AG09319 (cell line): ENCODE results near the gene CHMP3.

ENCODE experiments used
- DNase-seq: peaks from one replicate; pipeline ENCODE4 v3.0.0-alpha.2; 2010; ENCODE audit warnings: low read depth; ENCODE audit errors: extremely low read depth
- TF ChIP-seq, protein P1 (sequence below): IDR thresholded peaks from 2 replicates; pipeline ENCODE4 v1.5.1; 2011; ENCODE audit warnings: low read depth, mild to moderate bottlenecking, inconsistent platforms, low read length, moderate library complexity

Gene CHMP3

GRCh38 chr2:86492048-86492453 is 71.2 kb downstream of the CHMP3 start:
- TF ChIP-seq, protein P1, sequence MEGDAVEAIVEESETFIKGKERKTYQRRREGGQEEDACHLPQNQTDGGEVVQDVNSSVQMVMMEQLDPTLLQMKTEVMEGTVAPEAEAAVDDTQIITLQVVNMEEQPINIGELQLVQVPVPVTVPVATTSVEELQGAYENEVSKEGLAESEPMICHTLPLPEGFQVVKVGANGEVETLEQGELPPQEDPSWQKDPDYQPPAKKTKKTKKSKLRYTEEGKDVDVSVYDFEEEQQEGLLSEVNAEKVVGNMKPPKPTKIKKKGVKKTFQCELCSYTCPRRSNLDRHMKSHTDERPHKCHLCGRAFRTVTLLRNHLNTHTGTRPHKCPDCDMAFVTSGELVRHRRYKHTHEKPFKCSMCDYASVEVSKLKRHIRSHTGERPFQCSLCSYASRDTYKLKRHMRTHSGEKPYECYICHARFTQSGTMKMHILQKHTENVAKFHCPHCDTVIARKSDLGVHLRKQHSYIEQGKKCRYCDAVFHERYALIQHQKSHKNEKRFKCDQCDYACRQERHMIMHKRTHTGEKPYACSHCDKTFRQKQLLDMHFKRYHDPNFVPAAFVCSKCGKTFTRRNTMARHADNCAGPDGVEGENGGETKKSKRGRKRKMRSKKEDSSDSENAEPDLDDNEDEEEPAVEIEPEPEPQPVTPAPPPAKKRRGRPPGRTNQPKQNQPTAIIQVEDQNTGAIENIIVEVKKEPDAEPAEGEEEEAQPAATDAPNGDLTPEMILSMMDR, result no peak
- DNase-seq, result no peak

DNA sequence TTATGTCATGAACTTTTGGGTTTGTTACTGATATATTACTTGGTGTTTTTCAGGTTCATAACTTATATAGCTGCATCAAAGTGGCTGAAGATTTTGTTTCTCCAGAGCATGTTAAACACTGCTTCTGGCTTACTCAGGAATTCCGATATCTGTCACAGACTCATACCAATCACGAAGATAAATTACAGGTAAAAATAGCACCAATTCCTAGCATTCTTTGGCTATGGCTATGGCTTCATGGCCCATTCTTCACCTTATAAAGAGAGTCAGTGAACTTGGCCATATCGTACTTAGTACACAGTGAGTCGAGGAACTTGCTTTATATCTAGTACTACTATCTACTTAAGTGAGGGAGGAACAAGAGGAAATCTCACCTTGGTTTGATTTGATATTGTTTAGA is 72.2 kb downstream of the CHMP3 start:
- TF ChIP-seq, protein P1, result no peak

GRCh38 chr2:86490245-86490644 is 73.0 kb downstream of the CHMP3 start:
- DNase-seq, result no peak
- TF ChIP-seq, protein P1, result no peak

More for the DNA sequence above, 72.2 kb downstream of the CHMP3 start:
- no peak for DNase-seq

- TF ChIP-seq, protein P1, result no peak
- no peak for DNase-seq
These were observed 73.7 kb downstream of the CHMP3 start for GRCh38 chr2:86489542-86489941.

DNA sequence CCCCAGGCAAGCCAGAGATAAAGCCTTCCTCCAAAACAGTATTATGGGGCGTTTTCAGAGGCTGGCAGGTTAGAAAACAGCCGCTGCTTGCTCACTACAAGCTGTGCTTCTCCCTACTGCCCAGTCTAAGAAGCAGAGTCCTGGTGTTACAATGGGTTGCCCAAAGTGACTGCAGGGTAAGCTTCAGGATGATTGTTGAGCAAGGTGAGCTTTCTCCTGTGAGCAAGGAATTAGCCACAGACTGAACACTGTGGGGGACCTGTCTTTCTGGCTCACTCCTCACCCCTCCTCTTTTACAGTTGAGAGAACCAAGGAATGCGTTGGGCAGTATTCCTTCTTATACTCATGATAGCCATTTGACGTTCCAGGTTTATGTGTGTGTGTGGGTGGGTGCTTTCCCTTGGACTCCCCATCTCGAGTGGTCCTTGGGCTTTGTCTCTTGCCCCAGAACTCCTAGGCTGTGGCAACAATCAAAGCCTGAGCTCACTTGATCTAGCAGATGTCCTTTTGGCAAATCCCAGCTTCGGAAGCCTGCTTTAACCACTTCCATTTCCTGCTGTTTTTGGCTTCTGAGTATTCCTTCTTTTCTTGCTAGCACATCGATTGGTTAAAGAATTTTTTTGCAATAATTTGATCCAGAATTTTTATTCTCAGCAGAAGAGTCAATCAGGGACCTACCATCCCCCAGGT is 74.5 kb downstream of the CHMP3 start:
- TF ChIP-seq, protein P1, result no peak
- no peak for DNase-seq

DNA sequence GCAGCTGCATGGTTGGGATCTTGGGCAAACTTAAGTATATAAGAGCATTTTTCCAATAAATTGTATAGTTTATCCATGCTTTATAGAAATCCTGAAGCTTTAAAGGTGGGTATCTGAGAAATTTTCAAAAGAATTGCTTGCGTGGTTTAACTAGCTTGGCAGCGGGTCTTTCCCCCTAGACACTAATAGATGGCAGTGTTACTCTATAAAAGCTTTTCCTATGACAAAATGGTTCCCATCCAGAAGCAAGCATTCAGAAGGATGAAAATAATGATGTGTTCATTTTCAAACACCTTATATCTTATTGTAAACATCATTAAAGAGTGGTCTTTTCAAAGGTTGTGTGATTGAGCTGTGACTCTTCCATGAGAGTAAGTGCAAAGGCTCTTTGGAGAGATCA is 76.2 kb downstream of the CHMP3 start:
- DNase-seq, result no peak
- TF ChIP-seq, protein P1, result no peak

- DNase-seq, result no peak
- TF ChIP-seq, protein P1, result no peak
These were observed 77.4 kb downstream of the CHMP3 start for GRCh38 chr2:86485802-86486201.
